Measurements from ENCODE around the gene RSPH1.
"Not testable (repeated sequence)": the region's sequence is repeated elsewhere in the genome, so short reads cannot be mapped to it uniquely, and the experiment has no call there.

Gene RSPH1

GRCh38 chr21:42480736-42481135 is 15.3 kb downstream of the RSPH1 start:
- no peak for DNase-seq

GRCh38 chr21:42479582-42479981 is 16.4 kb downstream of the RSPH1 start:
- no peak for DNase-seq

- no peak for DNase-seq
Observed at GRCh38 chr21:42478504-42478903, 17.5 kb downstream of the RSPH1 start.

GRCh38 chr21:42476388-42477331 is 19.4 kb downstream of the RSPH1 start:
- DNase-seq = peak in 1 of 2 experiments; percentile 1

- DNase-seq = peak in 1 of 2 experiments; percentile 1
Observed at GRCh38 chr21:42475526-42476387, 20.3 kb downstream of the RSPH1 start.

GRCh38 chr21:42475036-42475435 is 21.0 kb downstream of the RSPH1 start:
- DNase-seq = no peak

- no peak for DNase-seq
Observed at GRCh38 chr21:42474043-42474831, 21.8 kb downstream of the RSPH1 start.

GRCh38 chr21:42473498-42474042 is 22.5 kb downstream of the RSPH1 start:
- DNase-seq = no peak

GRCh38 chr21:42472521-42472920 is 23.5 kb downstream of the RSPH1 start:
- DNase-seq = no peak

GRCh38 chr21:42471716-42472330 is 24.2 kb downstream of the RSPH1 start:
- no peak for DNase-seq

GRCh38 chr21:42471206-42471605 is 24.8 kb downstream of the RSPH1 start:
- no peak for DNase-seq

GRCh38 chr21:42469726-42470125 is 26.3 kb downstream of the RSPH1 start:
- DNase-seq = not testable (repeated sequence)

GRCh38 chr21:42469272-42469671 is 26.8 kb downstream of the RSPH1 start:
- DNase-seq = no peak

GRCh38 chr21:42468491-42469131 is 27.4 kb downstream of the RSPH1 start:
- no peak for DNase-seq

- no peak for DNase-seq
Observed at GRCh38 chr21:42467140-42467983, 28.7 kb downstream of the RSPH1 start.

- DNase-seq = no peak
Observed at GRCh38 chr21:42466700-42467099, 29.3 kb downstream of the RSPH1 start.

- DNase-seq = no peak
Observed at GRCh38 chr21:42465803-42466127, 30.3 kb downstream of the RSPH1 start.

- DNase-seq = no peak
Observed at GRCh38 chr21:42465008-42465802, 30.8 kb downstream of the RSPH1 start.

GRCh38 chr21:42463861-42464515 is 32.0 kb downstream of the RSPH1 start:
- DNase-seq = peak; percentile 69 to 76

Data from activated CD4-positive, alpha-beta T cell treated with anti-CD3 and anti-CD28 coated beads, Interleukin-2, amount 50 U/mL, for 48 hours (primary cell).